GM18519 (cell line): ENCODE results near the gene BRD9.
A peak's percentile ranks its signal among the peaks of the same experiment; 100 is the strongest.
"Not testable (repeated sequence)": the region's sequence is repeated elsewhere in the genome, so short reads cannot be mapped to it uniquely, and the experiment has no call there.

Experiments
- ATAC-seq: cut with Tn5 transposase; IDR thresholded peaks from one replicate; pipeline ENCODE4 v1.9.1; 2021; ENCODE audit warnings: mild to moderate bottlenecking, moderate library complexity; ENCODE audit not compliant: unreplicated experiment, low FRiP score

Gene BRD9

GRCh38 chr5:892394-893136 lies at the start of gene BRD9, which contains the start of gene TRIP13:
Gene BRD9, minus strand, starts transcription at chr5:892801. Its CDS starts 144 bp downstream, at chr5:892657.
Gene TRIP13, plus strand, starts transcription at chr5:892884. Its CDS starts 115 bp downstream, at chr5:892999.
- peak; percentile 91 for ATAC-seq

GRCh38 chr5:940741-941140 lies 48.1 kb upstream of the BRD9 start:
- not testable (repeated sequence) for ATAC-seq

GRCh38 chr5:939368-939767 lies 46.8 kb upstream of the BRD9 start:
- no peak for ATAC-seq

- ATAC-seq = no peak
Measured at GRCh38 chr5:937151-937924, 44.7 kb upstream of the BRD9 start.

GRCh38 chr5:936149-937144 lies 43.8 kb upstream of the BRD9 start:
- ATAC-seq = no peak

GRCh38 chr5:935510-936084 lies 43.0 kb upstream of the BRD9 start:
- no peak for ATAC-seq

- ATAC-seq = not testable (repeated sequence)
Measured at GRCh38 chr5:934381-934967, 41.9 kb upstream of the BRD9 start.

- ATAC-seq = not testable (repeated sequence)
Measured at GRCh38 chr5:933951-934350, 41.4 kb upstream of the BRD9 start.

GRCh38 chr5:933251-933861 lies 40.8 kb upstream of the BRD9 start:
- ATAC-seq = no peak

- ATAC-seq = no peak
Measured at GRCh38 chr5:932628-933250, 40.1 kb upstream of the BRD9 start.

GRCh38 chr5:932151-932627 lies 39.6 kb upstream of the BRD9 start:
- ATAC-seq = no peak

GRCh38 chr5:931570-932145 lies 39.1 kb upstream of the BRD9 start:
- no peak for ATAC-seq

- no peak for ATAC-seq
Measured at GRCh38 chr5:930866-931265, 38.3 kb upstream of the BRD9 start.

- ATAC-seq = no peak
Measured at GRCh38 chr5:929596-929995, 37.0 kb upstream of the BRD9 start.

- not testable (repeated sequence) for ATAC-seq
Measured at GRCh38 chr5:929182-929581, 36.6 kb upstream of the BRD9 start.

GRCh38 chr5:927172-928015 lies 34.8 kb upstream of the BRD9 start:
- ATAC-seq = no peak

- no peak for ATAC-seq
Measured at GRCh38 chr5:926417-927171, 34.0 kb upstream of the BRD9 start.
